H1 (cell line): ENCODE results near the gene XRN2. TPM values are rescaled to one million over a fixed set of nuclear protein-coding genes. Genes with fewer than 3 reads are reported as not detected.

ENCODE experiments used
- CBX8 ChIP-seq: fragments of 300-800, 300-1000 bp; sonication (generic); IDR thresholded peaks from 2 replicates; pipeline ENCODE4 v1.7.1; 2016; ENCODE audit warnings: low read depth, low read length, borderline replicate concordance
- EZH2 ChIP-seq: fragments of 200-600 bp; sonication (generic); IDR thresholded peaks from 2 replicates; pipeline ENCODE4 v1.7.1; 2012; ENCODE audit warnings: low read depth, mild to moderate bottlenecking, moderate library complexity, low read length, inconsistent platforms; ENCODE audit not compliant: severe bottlenecking
- SP1 ChIP-seq: IDR thresholded peaks from 2 replicates; pipeline ENCODE4 v1.6.1; 2011; ENCODE audit warnings: low read depth, low read length
- polyA plus RNA-seq, 7 experiments: library from polyadenylated mRNA; depleted of rRNA in 3 of 7; stranded (reverse) in 5 of 7; unstranded in 2 of 7; fragments of >200 nt in 5 of 7; fragments of 200-250 nt in 2 of 7; gene quantifications; 1 replicate in 5 of 7; 2 replicates in 1 of 7; 4 replicates in 1 of 7; pipeline versions ENCODE4 v1.2.1 to v1.2.3, GENCODE V29; 2011 to 2013; ENCODE audit warnings: missing spikeins in 2 of 7, mixed read lengths in 2 of 7
- total RNA-seq: library from RNA; stranded (reverse); fragmentation: NEBNext Ultra II Directional; extraction: Animal tissue kit (Norgen Biotek cat#: 25700); gene quantifications from 2 replicates; pipeline ENCODE4 v1.2.1, GENCODE V29; 2021
- TF ChIP-seq, protein P1 (sequence below), 3 experiments: IDR thresholded peaks; 1 replicate in 2 of 3; 2 replicates in 1 of 3; pipeline versions ENCODE4 v1.5.1 to v1.6.1; 2011; ENCODE audit warnings: low read length in 3 of 3, mild to moderate bottlenecking in 3 of 3, inconsistent platforms in 2 of 3, low read depth in 1 of 3, moderate library complexity in 1 of 3; ENCODE audit not compliant: insufficient read depth in 1 of 3; ENCODE audit errors: control extremely low read depth in 1 of 3
- TF ChIP-seq, protein P2 (sequence below): IDR thresholded peaks from 2 replicates; pipeline ENCODE4 v1.6.1; 2012; ENCODE audit warnings: low read length, inconsistent platforms

XRN2 gene
- total and polyA plus RNA-seq, 2 of the 8 experiments (the other 6 are each of a cell fraction or from before 2014, with no cell fraction given): 60.3 to 139 TPM

DNA sequence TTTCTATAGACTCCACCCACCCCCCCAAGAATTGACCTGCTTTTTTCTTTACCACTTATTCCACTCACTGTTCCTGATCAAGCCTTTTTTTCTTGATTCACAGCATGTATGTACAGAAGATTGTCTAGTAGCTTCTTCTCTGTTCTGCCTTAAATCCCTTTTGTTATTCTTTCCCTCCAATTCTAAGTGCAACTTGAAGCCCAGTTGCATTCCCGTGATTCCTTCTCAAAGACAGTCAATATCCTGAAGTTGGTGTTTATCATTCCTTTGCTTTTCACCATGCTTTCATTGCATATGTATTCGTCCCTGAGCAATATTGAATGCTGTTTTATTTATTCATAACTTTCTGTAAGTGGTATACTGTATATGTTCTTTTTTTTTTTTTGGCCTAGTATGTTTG is 21.0 kb downstream of the XRN2 start (continued):
- TF ChIP-seq, protein P1, sequence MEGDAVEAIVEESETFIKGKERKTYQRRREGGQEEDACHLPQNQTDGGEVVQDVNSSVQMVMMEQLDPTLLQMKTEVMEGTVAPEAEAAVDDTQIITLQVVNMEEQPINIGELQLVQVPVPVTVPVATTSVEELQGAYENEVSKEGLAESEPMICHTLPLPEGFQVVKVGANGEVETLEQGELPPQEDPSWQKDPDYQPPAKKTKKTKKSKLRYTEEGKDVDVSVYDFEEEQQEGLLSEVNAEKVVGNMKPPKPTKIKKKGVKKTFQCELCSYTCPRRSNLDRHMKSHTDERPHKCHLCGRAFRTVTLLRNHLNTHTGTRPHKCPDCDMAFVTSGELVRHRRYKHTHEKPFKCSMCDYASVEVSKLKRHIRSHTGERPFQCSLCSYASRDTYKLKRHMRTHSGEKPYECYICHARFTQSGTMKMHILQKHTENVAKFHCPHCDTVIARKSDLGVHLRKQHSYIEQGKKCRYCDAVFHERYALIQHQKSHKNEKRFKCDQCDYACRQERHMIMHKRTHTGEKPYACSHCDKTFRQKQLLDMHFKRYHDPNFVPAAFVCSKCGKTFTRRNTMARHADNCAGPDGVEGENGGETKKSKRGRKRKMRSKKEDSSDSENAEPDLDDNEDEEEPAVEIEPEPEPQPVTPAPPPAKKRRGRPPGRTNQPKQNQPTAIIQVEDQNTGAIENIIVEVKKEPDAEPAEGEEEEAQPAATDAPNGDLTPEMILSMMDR (IDR thresholded peaks at IDR 0.05; ENCODE audit: control extremely low read depth in 1 of 3, insufficient read depth in 1 of 3, low read depth in 1 of 3, low read length in 3 of 3): no peak
- TF ChIP-seq, protein P2, sequence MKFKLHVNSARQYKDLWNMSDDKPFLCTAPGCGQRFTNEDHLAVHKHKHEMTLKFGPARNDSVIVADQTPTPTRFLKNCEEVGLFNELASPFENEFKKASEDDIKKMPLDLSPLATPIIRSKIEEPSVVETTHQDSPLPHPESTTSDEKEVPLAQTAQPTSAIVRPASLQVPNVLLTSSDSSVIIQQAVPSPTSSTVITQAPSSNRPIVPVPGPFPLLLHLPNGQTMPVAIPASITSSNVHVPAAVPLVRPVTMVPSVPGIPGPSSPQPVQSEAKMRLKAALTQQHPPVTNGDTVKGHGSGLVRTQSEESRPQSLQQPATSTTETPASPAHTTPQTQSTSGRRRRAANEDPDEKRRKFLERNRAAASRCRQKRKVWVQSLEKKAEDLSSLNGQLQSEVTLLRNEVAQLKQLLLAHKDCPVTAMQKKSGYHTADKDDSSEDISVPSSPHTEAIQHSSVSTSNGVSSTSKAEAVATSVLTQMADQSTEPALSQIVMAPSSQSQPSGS: no peak
- TF ChIP-seq CBX8 (no peak), SP1 (no peak), EZH2 (no peak)
- TF ChIP-seq, all 59 proteins: peak for 0
